Measurements from ENCODE around the gene GALM.

Gene GALM

DNA sequence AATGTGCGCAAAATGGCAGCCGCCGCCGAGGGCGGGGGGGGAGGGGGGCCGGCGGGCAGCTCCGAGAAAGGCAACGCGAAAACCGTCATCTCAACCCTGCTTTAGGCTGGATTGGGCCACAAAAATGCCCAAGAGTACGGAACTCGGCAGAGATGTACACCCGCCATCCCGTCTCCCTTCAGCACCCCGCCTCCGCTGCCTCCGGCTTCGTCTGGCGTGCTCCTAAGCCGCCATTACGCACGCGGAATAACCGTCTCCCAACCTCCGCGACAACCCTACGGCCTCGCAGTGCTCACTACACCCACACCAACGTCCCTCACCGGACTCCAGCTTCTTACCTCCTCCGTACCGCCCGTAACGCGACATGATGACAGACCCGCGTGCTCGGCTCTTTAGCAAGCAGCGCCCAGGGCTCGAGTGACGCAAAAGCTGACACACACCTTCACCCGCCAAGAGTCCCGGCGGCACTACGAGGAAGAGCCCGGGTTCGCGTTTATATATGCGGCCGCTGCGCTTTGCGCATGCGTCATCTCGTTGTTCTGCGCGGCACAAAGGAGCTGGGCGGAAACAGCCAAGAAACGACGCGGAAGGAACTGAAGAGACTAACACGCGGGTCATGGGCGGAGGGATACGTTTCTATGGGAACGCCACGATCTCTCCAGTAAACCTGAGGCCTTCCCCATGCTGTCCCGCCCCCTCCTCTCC lies 85.1 kb downstream of the GALM start, which contains the start of gene SRSF7:
SRSF7 (minus strand) TSS at position 471 of the 705 bp plus-strand sequence; CDS start at position 366, 105 bp downstream.
- ChIA-PET CTCF (interaction anchor here (1.0 kb wide), 1 partner anchor 70 kb away, joined by 4 read pairs; no protein-coding TSS in a partner anchor), POLR2A (interaction anchor here (0.5 to 2.2 kb wide), 123 partner anchors 10 to 1681 kb away, joined by 3 to 85 read pairs (median 4); partner anchors contain the start of genes ARHGEF33, ATL2, DHX57 and GALM)
- peak within 1 kb of the TSS; percentile 84 for H3K4me3 ChIP-seq (ENCODE audit: low read depth, low read length)
- H3K36me3 ChIP-seq (ENCODE audit: control insufficient read depth in 2 of 2, insufficient read depth in 1 of 2, low read length in 2 of 2): peaks cover 23 to 43% of the 10 kb centered on the region in 2 experiments
- H3K9me3 ChIP-seq (ENCODE audit: control insufficient read depth, insufficient read depth, low read depth, low read length): no peaks in the 10 kb centered on the region
- H3K27ac ChIP-seq (ENCODE audit: extremely low read depth, low read depth, low read length): peak within 1 kb of the TSS; percentile 97
- peaks cover 5% of the 10 kb centered on the region; the same call in 1 of the 2 replicates for H3K4me1 ChIP-seq (ENCODE audit: control insufficient read depth, insufficient read depth, low read length)
- no peak for TF ChIP-seq ZNF239 (tag by site-specific recombination; IDR thresholded peaks at IDR 0.05)
- TF ChIP-seq ZNF548 (tag by site-specific recombination; IDR thresholded peaks at IDR 0.05): 0 out of 2 replicates have a peak, but pooled peaks have one; percentile 11
- peak; percentile 84 for TF ChIP-seq ZNF600 (tag by site-specific recombination; IDR thresholded peaks at IDR 0.05)
- TF ChIP-seq ZNF558 (tag by site-specific recombination; IDR thresholded peaks at IDR 0.05): no peak
- TF ChIP-seq BCL11B (tag by site-specific recombination; IDR thresholded peaks at IDR 0.05; ENCODE audit: low read depth): no peak
- TF ChIP-seq, protein P1, sequence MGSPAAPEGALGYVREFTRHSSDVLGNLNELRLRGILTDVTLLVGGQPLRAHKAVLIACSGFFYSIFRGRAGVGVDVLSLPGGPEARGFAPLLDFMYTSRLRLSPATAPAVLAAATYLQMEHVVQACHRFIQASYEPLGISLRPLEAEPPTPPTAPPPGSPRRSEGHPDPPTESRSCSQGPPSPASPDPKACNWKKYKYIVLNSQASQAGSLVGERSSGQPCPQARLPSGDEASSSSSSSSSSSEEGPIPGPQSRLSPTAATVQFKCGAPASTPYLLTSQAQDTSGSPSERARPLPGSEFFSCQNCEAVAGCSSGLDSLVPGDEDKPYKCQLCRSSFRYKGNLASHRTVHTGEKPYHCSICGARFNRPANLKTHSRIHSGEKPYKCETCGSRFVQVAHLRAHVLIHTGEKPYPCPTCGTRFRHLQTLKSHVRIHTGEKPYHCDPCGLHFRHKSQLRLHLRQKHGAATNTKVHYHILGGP (tag by site-specific recombination; IDR thresholded peaks at IDR 0.05): 0 out of 2 replicates have a peak, but pooled peaks have one; percentile 7
- TF ChIP-seq, protein P2, sequence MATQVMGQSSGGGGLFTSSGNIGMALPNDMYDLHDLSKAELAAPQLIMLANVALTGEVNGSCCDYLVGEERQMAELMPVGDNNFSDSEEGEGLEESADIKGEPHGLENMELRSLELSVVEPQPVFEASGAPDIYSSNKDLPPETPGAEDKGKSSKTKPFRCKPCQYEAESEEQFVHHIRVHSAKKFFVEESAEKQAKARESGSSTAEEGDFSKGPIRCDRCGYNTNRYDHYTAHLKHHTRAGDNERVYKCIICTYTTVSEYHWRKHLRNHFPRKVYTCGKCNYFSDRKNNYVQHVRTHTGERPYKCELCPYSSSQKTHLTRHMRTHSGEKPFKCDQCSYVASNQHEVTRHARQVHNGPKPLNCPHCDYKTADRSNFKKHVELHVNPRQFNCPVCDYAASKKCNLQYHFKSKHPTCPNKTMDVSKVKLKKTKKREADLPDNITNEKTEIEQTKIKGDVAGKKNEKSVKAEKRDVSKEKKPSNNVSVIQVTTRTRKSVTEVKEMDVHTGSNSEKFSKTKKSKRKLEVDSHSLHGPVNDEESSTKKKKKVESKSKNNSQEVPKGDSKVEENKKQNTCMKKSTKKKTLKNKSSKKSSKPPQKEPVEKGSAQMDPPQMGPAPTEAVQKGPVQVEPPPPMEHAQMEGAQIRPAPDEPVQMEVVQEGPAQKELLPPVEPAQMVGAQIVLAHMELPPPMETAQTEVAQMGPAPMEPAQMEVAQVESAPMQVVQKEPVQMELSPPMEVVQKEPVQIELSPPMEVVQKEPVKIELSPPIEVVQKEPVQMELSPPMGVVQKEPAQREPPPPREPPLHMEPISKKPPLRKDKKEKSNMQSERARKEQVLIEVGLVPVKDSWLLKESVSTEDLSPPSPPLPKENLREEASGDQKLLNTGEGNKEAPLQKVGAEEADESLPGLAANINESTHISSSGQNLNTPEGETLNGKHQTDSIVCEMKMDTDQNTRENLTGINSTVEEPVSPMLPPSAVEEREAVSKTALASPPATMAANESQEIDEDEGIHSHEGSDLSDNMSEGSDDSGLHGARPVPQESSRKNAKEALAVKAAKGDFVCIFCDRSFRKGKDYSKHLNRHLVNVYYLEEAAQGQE (tag by site-specific recombination; IDR thresholded peaks at IDR 0.05): peak; percentile 74
- TF ChIP-seq, protein P3, sequence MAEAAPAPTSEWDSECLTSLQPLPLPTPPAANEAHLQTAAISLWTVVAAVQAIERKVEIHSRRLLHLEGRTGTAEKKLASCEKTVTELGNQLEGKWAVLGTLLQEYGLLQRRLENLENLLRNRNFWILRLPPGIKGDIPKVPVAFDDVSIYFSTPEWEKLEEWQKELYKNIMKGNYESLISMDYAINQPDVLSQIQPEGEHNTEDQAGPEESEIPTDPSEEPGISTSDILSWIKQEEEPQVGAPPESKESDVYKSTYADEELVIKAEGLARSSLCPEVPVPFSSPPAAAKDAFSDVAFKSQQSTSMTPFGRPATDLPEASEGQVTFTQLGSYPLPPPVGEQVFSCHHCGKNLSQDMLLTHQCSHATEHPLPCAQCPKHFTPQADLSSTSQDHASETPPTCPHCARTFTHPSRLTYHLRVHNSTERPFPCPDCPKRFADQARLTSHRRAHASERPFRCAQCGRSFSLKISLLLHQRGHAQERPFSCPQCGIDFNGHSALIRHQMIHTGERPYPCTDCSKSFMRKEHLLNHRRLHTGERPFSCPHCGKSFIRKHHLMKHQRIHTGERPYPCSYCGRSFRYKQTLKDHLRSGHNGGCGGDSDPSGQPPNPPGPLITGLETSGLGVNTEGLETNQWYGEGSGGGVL (tag by site-specific recombination; IDR thresholded peaks at IDR 0.05): 0 out of 2 replicates have a peak, but pooled peaks have one; percentile 62
- TF ChIP-seq, protein P4, sequence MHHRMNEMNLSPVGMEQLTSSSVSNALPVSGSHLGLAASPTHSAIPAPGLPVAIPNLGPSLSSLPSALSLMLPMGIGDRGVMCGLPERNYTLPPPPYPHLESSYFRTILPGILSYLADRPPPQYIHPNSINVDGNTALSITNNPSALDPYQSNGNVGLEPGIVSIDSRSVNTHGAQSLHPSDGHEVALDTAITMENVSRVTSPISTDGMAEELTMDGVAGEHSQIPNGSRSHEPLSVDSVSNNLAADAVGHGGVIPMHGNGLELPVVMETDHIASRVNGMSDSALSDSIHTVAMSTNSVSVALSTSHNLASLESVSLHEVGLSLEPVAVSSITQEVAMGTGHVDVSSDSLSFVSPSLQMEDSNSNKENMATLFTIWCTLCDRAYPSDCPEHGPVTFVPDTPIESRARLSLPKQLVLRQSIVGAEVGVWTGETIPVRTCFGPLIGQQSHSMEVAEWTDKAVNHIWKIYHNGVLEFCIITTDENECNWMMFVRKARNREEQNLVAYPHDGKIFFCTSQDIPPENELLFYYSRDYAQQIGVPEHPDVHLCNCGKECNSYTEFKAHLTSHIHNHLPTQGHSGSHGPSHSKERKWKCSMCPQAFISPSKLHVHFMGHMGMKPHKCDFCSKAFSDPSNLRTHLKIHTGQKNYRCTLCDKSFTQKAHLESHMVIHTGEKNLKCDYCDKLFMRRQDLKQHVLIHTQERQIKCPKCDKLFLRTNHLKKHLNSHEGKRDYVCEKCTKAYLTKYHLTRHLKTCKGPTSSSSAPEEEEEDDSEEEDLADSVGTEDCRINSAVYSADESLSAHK (tag by site-specific recombination; IDR thresholded peaks at IDR 0.05): peak; percentile 43
- peak; percentile 80 for TF ChIP-seq ZNF629 (tag by site-specific recombination; IDR thresholded peaks at IDR 0.05)
- peak; percentile 96; the same call in 1 of the 2 replicates for TF ChIP-seq ZNF391 (tag by site-specific recombination; IDR thresholded peaks at IDR 0.05; ENCODE audit: borderline replicate concordance, low read depth)
- TF ChIP-seq ZNF707 (tag by site-specific recombination; IDR thresholded peaks at IDR 0.05): no peak
- TF ChIP-seq ZNF561 (tag by site-specific recombination; IDR thresholded peaks at IDR 0.05; ENCODE audit: borderline replicate concordance): peak; percentile 27; the same call in 1 of the 2 replicates
- no peak for TF ChIP-seq MZF1 (tag by site-specific recombination; IDR thresholded peaks at IDR 0.05; ENCODE audit: borderline replicate concordance)
- TF ChIP-seq, protein P5, sequence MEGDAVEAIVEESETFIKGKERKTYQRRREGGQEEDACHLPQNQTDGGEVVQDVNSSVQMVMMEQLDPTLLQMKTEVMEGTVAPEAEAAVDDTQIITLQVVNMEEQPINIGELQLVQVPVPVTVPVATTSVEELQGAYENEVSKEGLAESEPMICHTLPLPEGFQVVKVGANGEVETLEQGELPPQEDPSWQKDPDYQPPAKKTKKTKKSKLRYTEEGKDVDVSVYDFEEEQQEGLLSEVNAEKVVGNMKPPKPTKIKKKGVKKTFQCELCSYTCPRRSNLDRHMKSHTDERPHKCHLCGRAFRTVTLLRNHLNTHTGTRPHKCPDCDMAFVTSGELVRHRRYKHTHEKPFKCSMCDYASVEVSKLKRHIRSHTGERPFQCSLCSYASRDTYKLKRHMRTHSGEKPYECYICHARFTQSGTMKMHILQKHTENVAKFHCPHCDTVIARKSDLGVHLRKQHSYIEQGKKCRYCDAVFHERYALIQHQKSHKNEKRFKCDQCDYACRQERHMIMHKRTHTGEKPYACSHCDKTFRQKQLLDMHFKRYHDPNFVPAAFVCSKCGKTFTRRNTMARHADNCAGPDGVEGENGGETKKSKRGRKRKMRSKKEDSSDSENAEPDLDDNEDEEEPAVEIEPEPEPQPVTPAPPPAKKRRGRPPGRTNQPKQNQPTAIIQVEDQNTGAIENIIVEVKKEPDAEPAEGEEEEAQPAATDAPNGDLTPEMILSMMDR (tag by site-specific recombination; IDR thresholded peaks at IDR 0.05): peak; percentile 73
- no peak for TF ChIP-seq ZNF48 (tag by site-specific recombination; IDR thresholded peaks at IDR 0.05)
- TF ChIP-seq ZNF530 (tag by site-specific recombination; IDR thresholded peaks at IDR 0.05; ENCODE audit: low read depth): no peak
- no peak for TF ChIP-seq ZNF626 (tag by site-specific recombination; IDR thresholded peaks at IDR 0.05)
- TF ChIP-seq, protein P6, sequence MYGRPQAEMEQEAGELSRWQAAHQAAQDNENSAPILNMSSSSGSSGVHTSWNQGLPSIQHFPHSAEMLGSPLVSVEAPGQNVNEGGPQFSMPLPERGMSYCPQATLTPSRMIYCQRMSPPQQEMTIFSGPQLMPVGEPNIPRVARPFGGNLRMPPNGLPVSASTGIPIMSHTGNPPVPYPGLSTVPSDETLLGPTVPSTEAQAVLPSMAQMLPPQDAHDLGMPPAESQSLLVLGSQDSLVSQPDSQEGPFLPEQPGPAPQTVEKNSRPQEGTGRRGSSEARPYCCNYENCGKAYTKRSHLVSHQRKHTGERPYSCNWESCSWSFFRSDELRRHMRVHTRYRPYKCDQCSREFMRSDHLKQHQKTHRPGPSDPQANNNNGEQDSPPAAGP (tag by site-specific recombination; IDR thresholded peaks at IDR 0.05): peak; percentile 92
- peak; percentile 90 for TF ChIP-seq YY1 (tag by site-specific recombination; IDR thresholded peaks at IDR 0.05)
- peak; percentile 37 for TF ChIP-seq ZNF510 (tag by site-specific recombination; IDR thresholded peaks at IDR 0.05; ENCODE audit: insufficient replicate concordance)
